HG02678 (cell line): ENCODE data around the gene ZIC1.

ENCODE experiments used
- ATAC-seq: cut with Tn5 transposase; IDR thresholded peaks from one replicate; pipeline ENCODE4 v1.9.1; 2021; ENCODE audit warnings: mild to moderate bottlenecking, moderate library complexity; ENCODE audit not compliant: unreplicated experiment

Gene ZIC1

DNA sequence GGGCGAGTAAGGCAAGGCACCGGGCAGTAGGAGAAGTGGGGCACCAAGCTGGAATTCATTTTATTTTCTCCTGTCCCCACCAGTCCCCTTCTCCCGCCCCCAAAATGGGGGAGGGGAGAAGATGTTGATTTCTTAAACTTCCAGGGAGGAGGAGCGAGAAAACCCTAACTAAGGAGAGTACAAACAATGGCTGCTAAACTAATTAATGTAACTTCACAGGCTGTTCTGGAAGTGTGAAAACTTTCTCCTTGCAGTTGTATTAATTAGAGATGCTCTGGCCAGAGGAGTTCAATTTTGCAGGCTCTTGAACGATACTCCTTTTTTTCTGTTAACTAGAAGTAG is 14.3 kb upstream of the ZIC1 start:
- ATAC-seq, result no peak

DNA sequence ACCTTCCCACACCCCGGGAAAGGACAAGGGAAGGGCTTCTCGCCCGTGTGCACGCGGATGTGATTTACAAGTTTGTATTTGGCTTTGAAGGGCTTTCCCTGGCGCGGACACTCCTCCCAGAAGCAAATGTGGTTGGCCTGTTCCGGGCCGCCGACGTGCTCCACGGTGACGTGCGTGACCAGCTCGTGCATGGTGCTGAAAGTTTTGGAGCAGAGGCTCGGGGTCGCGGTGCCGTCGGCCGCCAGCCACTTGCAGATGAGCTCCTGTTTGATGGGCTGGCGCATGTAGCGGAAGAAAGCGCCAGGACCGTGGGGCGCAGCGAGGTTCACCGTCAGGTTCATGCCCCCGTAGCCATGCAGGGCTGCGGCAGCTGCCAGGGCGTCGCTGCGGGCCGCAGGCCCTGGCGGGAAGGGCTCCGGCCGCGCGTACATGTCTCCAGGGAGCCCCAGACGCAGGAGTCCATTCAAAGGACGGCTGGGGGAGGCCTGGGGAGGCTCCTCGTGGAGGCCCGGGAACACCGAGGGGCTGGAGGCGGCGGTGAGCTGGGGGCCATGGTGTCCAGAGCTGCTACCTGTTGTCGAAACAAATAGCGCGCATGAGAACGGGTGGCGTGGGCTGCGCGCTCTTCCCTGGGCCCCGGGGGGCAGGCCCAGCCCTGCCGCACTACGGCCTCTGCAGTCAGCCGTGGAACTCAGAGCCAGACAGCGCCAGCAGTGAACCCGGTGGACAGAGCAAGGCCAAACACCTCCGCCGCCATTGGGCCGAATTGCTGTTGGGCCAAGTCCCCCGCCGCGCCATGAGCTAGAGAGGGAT is 13.1 kb upstream of the ZIC1 start:
- no peak for ATAC-seq

DNA sequence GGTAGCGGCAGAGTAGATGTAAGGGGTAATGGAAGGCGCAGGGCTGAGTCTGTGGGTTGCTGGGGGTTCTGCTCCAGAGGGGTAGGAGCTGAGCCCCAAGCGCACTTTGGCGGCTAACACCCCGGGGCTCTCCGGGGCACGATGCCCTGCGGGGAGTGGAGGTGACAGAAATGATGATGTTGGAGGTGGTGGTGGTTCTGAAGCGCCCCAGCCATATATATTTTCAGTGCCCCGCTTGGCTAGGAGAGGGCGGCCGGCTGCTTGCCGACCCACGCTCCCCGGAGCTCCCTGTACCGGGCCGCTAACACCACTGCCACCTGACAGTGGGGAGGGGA is 12.5 kb upstream of the ZIC1 start:
- ATAC-seq, result no peak

DNA sequence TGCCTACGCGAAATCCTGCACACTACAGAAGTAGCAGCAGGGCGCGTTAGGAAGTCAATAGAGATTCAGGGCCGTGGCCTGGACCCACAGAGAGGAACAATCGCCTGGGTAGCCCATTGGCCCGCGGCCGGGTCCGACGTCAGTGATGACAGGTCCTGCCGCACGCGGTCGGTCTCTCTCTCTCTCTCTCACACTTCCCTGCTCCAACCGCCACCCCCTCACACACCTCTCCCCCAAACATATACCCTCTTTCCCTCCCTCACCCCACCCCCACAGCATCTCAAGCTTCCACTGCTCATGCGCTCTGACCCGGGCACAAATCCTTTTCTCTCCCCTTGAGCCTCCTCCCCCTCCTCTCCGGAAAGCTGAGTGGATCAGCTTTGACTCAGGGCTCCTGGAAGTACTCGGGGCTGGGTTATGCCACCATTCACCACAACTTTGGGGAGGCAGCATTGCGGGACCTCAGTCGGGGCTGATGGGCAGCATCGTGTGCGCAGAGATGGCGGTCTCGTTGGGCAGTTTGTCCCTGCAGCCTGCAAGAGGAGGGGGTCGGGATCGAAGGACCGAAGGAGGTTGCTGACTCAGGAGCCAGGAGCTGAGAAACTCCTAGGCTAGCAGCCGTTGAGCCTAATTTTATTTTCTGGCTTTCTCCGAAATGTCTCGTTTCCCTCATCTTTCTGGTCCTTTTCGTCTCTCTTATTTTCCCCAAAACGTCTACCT is 11.8 kb upstream of the ZIC1 start:
- ATAC-seq, result no peak

DNA sequence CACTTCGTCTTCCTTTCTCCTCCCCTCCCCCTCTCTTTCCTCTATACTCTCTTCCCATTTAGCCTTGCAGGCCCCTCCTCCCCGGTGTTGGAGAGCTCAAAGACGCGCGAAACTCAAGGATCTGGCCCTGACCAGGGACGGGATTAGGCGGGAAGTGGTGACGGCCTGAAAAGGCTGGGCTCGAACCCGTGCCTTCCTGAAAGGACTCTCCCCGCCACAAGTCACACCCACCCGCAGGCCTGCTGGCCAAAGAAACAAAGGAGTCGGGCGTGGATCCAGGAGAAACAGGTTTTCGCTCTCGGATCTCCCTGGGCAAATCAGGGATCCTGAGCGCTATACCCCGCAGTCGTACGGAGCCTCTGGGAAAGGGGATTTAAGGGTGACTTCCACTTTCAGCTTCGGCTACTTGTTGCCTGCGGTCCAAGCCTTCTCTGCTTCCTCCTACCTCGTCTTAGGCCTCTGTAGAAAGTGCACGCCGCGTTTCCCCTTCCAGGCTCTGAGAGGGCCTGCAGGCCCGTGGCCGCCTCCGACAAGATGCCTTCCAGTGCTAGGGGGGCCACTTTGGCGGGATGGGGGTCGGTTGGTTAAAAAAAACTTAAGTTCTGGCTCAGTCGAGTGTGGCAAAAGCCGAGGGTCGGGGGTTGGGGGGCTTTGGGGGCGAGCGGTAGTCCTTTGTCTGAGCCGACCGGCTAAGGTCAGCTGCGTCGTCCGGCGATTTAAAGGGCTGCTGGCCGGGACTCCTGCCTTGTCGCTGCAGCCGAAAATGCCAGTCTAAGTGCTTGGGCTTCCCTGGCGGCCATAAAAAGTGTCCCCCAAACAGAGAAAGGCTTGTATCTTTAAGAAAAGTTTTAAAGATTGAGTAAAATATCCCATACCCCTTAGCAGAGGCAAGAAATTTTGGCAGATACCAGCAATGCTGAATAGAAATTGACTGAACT is 11.0 kb upstream of the ZIC1 start:
- ATAC-seq, result no peak

DNA sequence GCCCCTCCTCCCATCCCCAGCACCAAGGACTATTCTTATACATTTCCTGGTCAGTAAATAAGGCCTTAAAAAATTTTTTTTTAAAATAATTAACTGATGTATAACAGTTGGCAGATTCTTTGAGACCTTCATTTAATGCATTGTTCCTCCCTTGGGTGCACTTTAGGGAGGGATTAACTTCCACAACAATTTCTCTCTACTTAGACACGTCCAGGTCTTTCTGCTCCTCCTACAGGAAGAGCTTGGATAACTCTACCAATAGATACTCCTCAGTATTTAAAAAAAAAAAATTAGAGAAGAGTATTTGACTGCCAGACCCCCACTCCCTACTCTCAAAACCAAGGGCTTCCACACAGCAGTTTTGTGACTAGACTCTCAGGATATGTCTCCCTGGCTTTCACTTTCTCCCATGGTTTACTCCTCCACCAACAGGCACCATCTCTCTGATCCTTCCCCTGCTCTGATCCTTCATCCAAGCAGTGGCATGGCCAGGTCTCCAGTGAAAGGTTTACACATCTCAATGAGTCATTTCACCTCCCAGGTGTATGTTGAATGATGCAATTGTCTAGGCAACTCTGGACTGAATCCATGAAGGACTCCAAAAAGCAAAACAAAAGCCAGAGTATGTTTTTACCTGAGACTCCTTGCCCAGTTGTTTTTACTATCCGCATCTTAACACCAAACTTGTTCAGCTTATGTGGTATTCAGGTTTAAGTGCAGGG is 10.2 kb upstream of the ZIC1 start:
- ATAC-seq, result no peak

DNA sequence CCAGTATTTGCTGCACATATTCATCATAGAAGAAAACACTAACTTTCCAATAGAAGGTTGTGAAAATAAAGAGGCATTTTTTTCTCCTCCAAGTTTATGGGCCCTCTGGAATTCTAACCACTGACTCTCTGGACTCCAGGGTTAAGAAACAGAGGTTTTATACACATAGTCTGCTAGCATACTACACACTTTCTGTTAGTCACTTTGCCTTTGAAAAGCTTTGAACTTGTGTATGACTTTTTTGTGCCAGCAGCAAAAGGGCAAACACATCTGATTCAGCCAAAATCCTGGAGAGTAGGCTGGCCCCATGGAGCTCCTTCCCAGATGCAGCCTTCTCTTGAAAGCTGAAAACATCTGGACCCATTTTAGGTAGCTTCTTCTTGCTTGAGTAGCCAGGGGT is 9.1 kb upstream of the ZIC1 start:
- ATAC-seq, result no peak

DNA sequence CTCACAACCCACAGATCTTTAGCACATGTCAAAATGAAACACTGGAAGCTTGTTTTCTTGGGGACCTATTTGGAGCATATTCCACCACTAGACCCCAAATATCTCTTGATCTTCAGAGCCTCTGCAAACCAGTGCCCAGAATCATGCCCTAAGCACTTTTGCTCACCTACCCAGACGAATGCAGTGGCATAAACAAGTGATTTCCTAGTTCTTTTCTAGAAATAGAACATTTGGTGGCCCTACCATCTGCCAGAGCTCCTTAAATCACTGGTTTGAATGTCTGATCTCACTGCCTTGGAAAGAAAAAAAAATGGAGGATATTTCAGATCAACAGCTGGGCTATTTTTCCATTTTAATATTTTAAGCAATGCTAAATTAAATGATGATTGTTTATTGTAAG is 8.2 kb upstream of the ZIC1 start:
- no peak for ATAC-seq

DNA sequence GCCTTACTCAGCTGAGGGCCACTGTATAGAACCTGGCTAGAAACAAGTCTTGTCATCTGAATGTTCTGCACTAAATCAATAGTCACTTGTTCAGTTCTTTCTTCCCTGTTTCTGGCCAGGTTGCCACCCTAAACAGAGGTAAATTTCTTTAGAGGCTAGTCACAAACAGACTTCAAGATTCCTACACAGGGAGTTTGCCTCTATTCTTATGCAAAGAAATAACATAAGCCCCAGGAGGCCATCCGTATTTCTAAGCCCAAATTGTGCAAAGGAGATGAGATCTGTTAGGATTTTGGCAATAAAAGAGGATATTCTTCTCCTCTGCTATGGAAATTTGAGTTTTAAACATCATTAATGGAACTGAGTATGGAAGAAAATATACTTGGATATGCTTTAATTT is 7.7 kb upstream of the ZIC1 start:
- ATAC-seq, result no peak

DNA sequence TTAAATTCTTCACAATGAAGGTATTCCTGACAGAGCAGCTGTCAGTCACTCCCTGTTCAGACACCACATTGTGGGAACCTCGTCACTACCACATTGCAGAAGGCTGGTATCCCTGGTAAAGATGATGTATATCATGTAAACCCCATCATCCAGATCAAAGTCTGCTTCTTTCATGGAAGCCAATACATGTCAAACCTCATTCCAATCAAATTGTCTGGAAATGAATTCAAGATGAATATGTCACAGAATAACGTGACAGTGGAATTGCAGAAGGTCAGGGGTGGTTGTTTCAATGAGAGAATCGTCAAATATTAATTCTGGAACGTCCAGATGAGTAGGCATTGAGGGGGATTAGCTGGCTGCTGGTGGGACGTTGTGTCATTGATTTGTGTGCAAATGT is 7.0 kb upstream of the ZIC1 start:
- no peak for ATAC-seq

DNA sequence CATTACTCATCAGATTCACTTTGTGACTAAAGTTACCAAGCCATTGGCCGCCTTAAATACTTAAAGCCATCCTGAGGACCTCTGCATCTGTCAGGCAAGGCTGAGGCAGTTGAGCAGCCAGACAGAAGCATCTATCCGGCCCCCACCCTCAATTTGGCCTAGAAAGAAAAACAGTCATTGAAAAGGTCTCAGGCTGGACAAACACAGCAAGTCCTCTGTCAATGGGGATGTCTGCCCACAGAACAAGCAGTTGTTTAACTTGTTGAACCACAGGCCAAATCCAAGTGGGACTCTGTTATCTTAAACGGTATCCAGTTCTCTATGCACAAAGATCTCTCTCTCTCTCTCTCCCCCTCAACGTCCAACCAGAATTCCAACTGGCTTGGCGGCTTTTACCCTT is 5.7 kb upstream of the ZIC1 start:
- ATAC-seq, result no peak

DNA sequence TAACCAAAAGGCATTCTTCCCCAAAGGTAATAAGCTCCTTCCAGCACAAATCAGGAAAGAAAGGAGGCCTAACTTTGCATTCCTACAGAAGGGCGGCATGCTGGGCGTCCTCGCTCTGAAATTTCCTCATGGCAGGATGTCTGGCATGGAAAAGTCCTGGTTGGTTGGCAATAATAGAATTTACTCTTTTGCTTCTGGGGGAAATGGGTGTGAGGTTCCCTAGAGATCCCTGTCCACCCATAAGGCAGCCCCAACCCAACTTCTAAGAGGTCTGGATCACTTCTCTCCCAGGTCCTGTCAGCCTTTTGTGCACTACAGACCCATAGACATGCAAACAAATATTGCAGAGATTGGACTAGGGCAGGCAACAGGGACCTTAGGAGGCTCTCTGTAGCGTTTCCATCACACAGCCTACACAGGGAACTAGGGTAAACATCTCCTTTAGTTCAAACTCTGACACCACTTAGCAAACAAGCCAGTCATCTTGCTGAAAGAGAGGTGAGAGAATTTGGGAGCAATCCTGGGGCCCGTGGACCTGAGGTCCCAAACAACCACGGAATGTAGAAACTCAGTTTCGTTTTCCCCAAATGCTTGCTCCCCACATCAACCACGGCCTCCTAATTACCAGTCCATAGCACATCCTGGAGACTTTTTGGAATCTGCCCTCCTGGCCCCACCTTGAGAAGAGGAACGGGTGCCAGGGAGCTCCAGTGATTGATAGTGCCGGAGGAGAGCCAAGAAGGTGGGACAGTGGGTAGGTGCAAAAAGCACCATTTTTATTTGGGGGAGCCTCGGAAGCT is 5.0 kb upstream of the ZIC1 start:
- no peak for ATAC-seq

DNA sequence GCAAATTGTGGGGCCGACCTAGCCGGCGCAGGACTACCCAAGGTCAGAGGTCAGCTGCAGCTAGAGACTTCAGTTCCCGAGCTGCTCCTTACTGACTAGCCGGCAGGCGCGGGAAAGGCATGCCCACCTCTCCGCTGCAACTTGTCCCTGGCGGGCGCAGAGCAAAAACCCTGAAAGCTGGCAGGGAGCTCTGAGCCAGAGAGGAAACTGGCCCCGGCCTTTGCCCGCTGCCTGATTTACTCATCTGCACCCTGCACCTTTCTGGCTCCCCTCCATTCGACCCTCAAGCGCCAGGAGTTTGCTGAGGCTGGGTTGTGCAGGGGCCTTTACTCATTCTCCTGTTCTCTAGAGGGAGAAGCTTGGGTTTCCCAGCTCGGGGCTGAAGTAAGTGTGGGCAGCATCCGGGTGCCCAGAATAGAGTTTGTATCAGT is 4.3 kb upstream of the ZIC1 start:
- no peak for ATAC-seq

DNA sequence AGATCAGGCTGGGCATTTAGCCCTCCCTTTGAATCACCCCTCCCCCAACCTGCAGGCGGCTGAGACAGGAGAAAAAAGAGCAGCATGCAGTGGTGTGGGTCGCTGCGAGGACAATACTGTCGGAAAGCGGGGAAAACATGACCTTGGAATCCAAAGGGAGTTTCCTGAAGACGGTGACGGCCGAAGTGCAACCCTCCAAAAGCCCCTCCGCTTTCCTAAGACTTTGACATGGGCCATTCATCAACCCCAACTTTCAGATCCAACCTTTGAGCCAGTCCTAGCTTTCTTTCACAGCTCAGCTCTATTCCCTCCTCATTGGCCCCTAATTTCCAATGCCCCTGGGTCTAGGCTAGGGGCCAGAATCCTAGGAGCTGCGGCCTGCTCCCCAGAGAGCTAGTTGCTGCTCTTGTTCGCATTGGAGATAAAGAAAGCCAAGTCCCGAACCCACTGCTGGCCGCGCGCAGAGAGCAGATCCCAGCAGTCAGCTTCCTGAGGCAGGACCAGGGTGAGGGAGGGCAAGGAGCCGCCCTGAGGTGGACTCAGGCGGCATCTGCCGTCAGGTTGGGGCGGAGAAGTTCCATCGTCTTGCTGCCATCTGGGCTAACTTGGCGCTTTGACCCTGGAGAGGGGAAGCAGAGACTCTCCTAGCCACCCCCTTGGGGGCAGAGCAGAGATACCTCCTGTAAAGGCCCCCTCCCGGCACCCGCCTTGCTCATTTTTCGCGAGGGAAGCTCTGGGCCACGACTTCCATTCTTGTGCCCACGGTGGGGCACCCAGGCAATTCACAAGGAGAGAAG is 3.7 kb upstream of the ZIC1 start:
- no peak for ATAC-seq

DNA sequence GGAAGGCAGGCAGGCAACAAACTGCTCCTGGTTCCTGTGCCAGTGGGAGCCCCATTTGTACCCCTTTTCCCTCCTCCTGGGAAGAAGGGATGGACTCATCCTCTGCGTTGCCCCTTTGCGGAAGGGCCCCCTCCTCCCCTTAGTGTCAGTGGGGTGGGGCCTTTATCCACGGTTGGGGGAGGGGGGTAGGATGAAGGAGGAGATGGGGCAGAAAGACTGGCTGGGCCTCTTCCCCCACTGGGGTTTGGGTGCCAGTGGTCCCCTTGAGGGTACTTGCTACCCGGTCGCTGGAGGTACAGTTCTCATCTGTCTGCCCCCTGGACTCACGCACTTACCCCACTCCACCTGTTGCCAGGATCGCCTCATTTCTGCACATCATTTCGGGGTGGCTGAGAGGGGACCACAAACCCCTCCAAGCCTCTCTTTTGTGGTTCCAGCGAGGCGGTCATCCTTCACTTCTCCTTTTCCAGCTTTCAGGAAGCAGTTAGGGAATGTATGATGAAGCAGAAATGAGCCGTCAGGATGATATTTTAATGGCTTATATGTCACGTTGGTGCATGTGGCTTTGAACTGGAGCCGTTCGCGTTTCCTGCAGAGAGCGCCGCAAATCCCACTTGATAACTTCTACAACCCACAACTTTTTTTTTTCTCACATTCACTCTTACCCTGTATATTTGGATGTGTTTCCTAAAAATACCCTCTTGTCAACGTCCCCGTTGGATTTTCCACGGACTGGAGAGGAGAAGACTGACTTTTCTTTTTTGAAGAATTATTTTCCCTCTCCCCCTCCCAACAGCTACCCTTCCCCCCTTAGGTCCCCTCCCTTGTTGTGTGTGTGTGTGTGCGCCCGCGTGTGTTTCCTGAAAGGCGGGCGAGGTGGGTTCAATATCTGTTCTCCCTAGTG is 2.9 kb upstream of the ZIC1 start, which contains the start of gene ZIC4:
TSS of gene ZIC4 (minus strand) at position 516 of the 904 bp plus-strand sequence. CDS start 3,746 bp downstream, outside the sequence.
- ATAC-seq, result no peak

DNA sequence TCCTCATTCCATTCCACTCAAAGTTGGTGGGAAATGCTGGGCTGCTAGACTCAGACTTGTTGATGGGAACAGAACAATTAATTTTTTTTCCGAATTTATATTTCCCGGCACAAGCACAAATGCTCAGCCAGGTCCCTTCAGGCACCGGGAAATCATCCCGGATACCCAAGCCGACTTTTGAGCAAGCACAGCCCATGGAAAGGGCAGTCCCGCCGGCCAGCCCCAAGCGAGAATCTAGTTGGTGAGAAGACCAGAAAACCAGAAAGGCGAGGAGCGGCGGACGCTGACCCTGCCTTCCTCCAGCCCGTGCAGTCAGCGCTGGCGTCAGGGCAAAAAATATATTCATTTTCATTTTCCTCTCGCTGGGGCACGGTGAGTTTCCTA is 2.1 kb upstream of the ZIC1 start:
- no peak for ATAC-seq

DNA sequence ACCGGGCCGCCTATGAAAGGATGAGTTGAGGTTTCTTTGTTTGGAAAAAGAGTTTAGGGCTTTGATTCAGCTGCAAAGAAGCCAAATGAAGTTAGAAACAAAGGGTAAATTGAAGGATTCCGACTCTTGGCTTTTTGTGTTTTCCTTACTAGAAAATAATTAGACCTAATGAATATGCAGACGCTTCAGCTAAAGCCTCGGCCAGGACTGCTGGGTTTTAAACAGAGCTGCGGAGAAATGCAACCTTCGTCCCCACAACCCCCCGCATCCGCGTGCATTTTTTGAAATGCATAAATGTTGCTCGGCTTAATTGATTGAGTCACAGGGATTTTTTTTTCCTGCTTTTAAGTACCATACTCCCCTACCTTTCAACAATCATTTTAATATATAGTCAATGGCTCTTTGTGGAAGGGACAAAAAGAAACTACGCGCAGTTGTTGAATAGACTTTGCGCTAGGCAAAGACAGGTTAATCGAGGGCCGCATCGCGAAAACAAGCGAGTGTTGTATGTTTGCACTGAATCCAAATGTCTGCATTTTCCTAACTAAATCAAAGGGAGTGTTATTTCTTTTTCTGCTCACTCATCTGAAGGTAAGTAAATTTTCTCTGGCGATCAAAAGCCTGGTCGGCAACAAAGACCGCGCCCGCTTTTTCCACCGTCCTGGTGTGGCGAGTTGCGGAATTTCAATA is 1.5 kb upstream of the ZIC1 start:
- no peak for ATAC-seq
